ENCODE data around the gene PIGQ. TPM values are rescaled to one million over a fixed set of nuclear protein-coding genes. Genes with fewer than 3 reads are reported as not detected.

PIGQ gene
- total RNA-seq, 2 donors from 2014 or later: 25.6 to 59.3 TPM

- no peak for TF ChIP-seq CTCF (IDR thresholded peaks at IDR 0.05)
- no peaks in the 10 kb centered on the region for H3K27me3 ChIP-seq
- H3K4me3 ChIP-seq: no peak overlapping the region
- H3K9ac ChIP-seq (ENCODE audit: low read depth in 2 of 2, low read length in 2 of 2): no peak overlapping the region
- intact Hi-C loops (cut with DNase I): no loop called here
- no peaks in the 10 kb centered on the region for H3K9me3 ChIP-seq
- no peak for DNase-seq
- no peaks in the 10 kb centered on the region for H3K4me1 ChIP-seq
- H3K27ac ChIP-seq: no peak overlapping the region
- no peaks in the 10 kb centered on the region for H3K36me3 ChIP-seq
These were observed 14.2 kb downstream of the PIGQ start for GRCh38 chr16:583815-584591.

GRCh38 chr16:585351-585750, 15.6 kb downstream of the PIGQ start:
- Histone ChIP-seq H3K9me3 (no peaks in the 10 kb centered on the region), H3K27ac (no peak overlapping the region), H3K27me3 (no peaks in the 10 kb centered on the region), H3K9ac (ENCODE audit: low read depth in 2 of 2, low read length in 2 of 2) (no peak overlapping the region), H3K36me3 (no peaks in the 10 kb centered on the region), H3K4me3 (no peak overlapping the region), H3K4me1 (no peaks in the 10 kb centered on the region)
- DNase-seq: no peak
- intact Hi-C loops (cut with DNase I): no loop called here
- TF ChIP-seq CTCF (IDR thresholded peaks at IDR 0.05): no peak

GRCh38 chr16:586047-586644, 16.4 kb downstream of the PIGQ start:
- Histone ChIP-seq H3K4me1 (peaks cover under 1% of the 10 kb centered on the region), H3K4me3 (no peak overlapping the region), H3K27me3 (no peaks in the 10 kb centered on the region), H3K36me3 (no peaks in the 10 kb centered on the region), H3K9ac (ENCODE audit: low read depth in 2 of 2, low read length in 2 of 2) (peak overlapping the region in 1 of 2 donors; percentile 12), H3K9me3 (no peaks in the 10 kb centered on the region), H3K27ac (no peak overlapping the region)
- intact Hi-C loops (cut with DNase I): no loop called here
- TF ChIP-seq CTCF (IDR thresholded peaks at IDR 0.05): no peak
- DNase-seq: no peak

- Histone ChIP-seq H3K27me3 (no peaks in the 10 kb centered on the region), H3K36me3 (no peaks in the 10 kb centered on the region), H3K9ac (ENCODE audit: low read depth in 2 of 2, low read length in 2 of 2) (peak overlapping the region; percentile 35 to 46), H3K9me3 (no peaks in the 10 kb centered on the region), H3K4me3 (no peak overlapping the region), H3K27ac (no peak overlapping the region), H3K4me1 (peaks cover 6% of the 10 kb centered on the region)
- intact Hi-C loops (cut with DNase I): no loop called here
- DNase-seq: no peak
- no peak for TF ChIP-seq CTCF (IDR thresholded peaks at IDR 0.05)
These were observed 17.1 kb downstream of the PIGQ start for GRCh38 chr16:586645-587590.

- H3K4me3 ChIP-seq: peak overlapping the region; percentile 81
- H3K27me3 ChIP-seq: no peaks in the 10 kb centered on the region
- DNase-seq: no peak
- peak overlapping the region; percentile 84 to 88 for H3K9ac ChIP-seq (ENCODE audit: low read depth in 2 of 2, low read length in 2 of 2)
- H3K27ac ChIP-seq: peak overlapping the region; percentile 97
- intact Hi-C loops (cut with DNase I): no loop called here
- H3K4me1 ChIP-seq: peaks cover 20% of the 10 kb centered on the region
- TF ChIP-seq CTCF (IDR thresholded peaks at IDR 0.05): no peak
- no peaks in the 10 kb centered on the region for H3K9me3 ChIP-seq
- H3K36me3 ChIP-seq: no peaks in the 10 kb centered on the region
These were observed 18.8 kb downstream of the PIGQ start for GRCh38 chr16:588639-588888.

Measured in colonic mucosa (tissue), 4 donors.